Psoas muscle (tissue), 8 donors: ENCODE measurements around the gene BTBD17. TPM values are rescaled to one million over a fixed set of nuclear protein-coding genes. Genes with fewer than 3 reads are reported as not detected.
"Not testable (repeated sequence)": the region's sequence is repeated elsewhere in the genome, so short reads cannot be mapped to it uniquely, and the experiment has no call there.

Experiments used
- ATAC-seq, 4 donors: fragments of 200-7000 bp; cut with Tn5 transposase; one replicate each; pipeline ENCODE4 v1.9.1; 2020; ENCODE audit warnings: moderate library complexity in 3 of 4, mild to moderate bottlenecking in 2 of 4
- DNase-seq, 2 donors: peaks; one replicate each; pipeline ENCODE4 v3.0.0-alpha.2; 2020
- H3K27ac ChIP-seq: fragments of 200-600 bp; one replicate; pipeline ENCODE4 v1.8.0; 2022
- H3K27me3 ChIP-seq, 3 donors: fragments of 200-600 bp in 1 of 3; one replicate each; pipeline versions ENCODE4 v1.6.1 to v1.8.0; 2013 to 2022; ENCODE audit warnings: low read length in 2 of 3, mild to moderate bottlenecking in 2 of 3, moderate library complexity in 1 of 3; ENCODE audit not compliant: insufficient read depth in 3 of 3
- H3K36me3 ChIP-seq, 2 donors: fragments of 200-600 bp in 1 of 2; one replicate each; pipeline versions ENCODE4 v1.6.1 to v1.8.0; 2013 to 2022; ENCODE audit warnings: low read depth in 1 of 2, mild to moderate bottlenecking in 1 of 2, moderate library complexity in 1 of 2; ENCODE audit not compliant: insufficient read depth in 1 of 2
- H3K4me1 ChIP-seq: fragments of 200-600 bp; one replicate; pipeline ENCODE4 v1.8.0; 2022
- H3K4me3 ChIP-seq: fragments of 200-600 bp; one replicate; pipeline ENCODE4 v1.8.0; 2022; ENCODE audit warnings: mild to moderate bottlenecking
- H3K9me3 ChIP-seq: fragments of 200-600 bp; one replicate; pipeline ENCODE4 v1.8.0; 2022
- WGBS, 3 donors: extraction: QIAGEN DNeasy Blood & Tissue Kit; methylation state at CpG; one replicate each; pipeline versions ENCODE4 v1.1.6 to v1.1.7; 2013; 5-methylcytosine and 5-hydroxymethylcytosine counted together
- intact Hi-C, 2 donors: fragments of 100-400 bp; cut with DNase I; formaldehyde crosslinking; loops; one replicate each; pipeline versions ENCODE4 v1.11.0 to v1.14.2; 2022
- polyA plus RNA-seq, 3 donors: library from polyadenylated mRNA; stranded (reverse); fragments of 200-250 nt; gene quantifications; one replicate each; pipeline ENCODE4 v1.2.3, GENCODE V29; 2013
- total RNA-seq, 4 donors: library from RNA; stranded (reverse); fragmentation: NEBNext Ultra II Directional in 2 of 4; extraction: Animal tissue kit (Norgen Biotek cat#: 25700) in 2 of 4; gene quantifications; one replicate each; pipeline versions ENCODE4 v1.2.1 to v1.2.4, GENCODE V29; 2021 to 2023
- TF ChIP-seq, protein P1 (sequence below): fragments of 200-600 bp; IDR thresholded peaks from one replicate; pipeline ENCODE4 v1.8.0; 2022; ENCODE audit warnings: antibody characterized with exemption
- donor health status: healthy with polysubstance abuse.
- donor health status: DM: no; HTN: no; CAD: no; lungs with moderate emphysema.
- donor health status: Bipolar disorder and iron deficiency.
- donor health status: healthy.
- donor health status: DM: yes; HTN: yes; CAD: no.
- donor health status: DM: no; HTN: no; CAD: no.
- donor health status: DM: no; HTN: no; CAD: no.
- donor health status: DM: yes; HTN: yes; CAD: no.

Gene BTBD17
- total and polyA plus RNA-seq, 7 donors, result not detected

DNA sequence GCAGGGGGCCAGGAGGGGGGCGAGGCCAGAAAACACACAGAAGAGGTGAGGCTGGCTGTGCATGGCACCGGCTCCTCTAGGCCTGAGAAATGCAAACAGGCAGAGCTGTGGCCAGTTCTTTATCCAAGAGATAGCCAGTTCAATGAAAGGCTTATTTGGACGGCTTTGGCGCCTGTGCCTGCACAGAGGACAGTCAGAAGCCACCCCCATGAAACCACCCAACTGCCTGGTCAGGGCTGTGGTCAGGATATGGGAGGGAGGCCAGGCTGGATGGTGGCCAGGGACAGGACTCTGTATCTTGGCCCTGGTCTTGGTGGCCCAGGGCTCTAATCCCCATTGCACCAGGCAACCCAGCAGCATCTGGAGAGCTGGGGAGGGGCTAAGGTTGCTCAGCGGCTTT, 45.7 kb upstream of the BTBD17 start:
- Histone ChIP-seq H3K4me1 (peaks cover 15% of the 10 kb centered on the region), H3K27ac (peak overlapping the region; percentile 18), H3K9me3 (no peaks in the 10 kb centered on the region), H3K4me3 (no peak overlapping the region), H3K27me3 (no peaks in the 10 kb centered on the region), H3K36me3 (no peaks in the 10 kb centered on the region)
- DNase-seq (peak; percentile 34 to 58), ATAC-seq (peak; percentile 45 to 70 (median 64))
- intact Hi-C loops, result no loop called here
- WGBS, 3 donors, result 49 to 79% (median 58%) methylated on average over 5 of the region's 5 CpGs
- TF ChIP-seq, protein P1, sequence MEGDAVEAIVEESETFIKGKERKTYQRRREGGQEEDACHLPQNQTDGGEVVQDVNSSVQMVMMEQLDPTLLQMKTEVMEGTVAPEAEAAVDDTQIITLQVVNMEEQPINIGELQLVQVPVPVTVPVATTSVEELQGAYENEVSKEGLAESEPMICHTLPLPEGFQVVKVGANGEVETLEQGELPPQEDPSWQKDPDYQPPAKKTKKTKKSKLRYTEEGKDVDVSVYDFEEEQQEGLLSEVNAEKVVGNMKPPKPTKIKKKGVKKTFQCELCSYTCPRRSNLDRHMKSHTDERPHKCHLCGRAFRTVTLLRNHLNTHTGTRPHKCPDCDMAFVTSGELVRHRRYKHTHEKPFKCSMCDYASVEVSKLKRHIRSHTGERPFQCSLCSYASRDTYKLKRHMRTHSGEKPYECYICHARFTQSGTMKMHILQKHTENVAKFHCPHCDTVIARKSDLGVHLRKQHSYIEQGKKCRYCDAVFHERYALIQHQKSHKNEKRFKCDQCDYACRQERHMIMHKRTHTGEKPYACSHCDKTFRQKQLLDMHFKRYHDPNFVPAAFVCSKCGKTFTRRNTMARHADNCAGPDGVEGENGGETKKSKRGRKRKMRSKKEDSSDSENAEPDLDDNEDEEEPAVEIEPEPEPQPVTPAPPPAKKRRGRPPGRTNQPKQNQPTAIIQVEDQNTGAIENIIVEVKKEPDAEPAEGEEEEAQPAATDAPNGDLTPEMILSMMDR, result no peak

GRCh38 chr17:74405311-74405710, 43.6 kb upstream of the BTBD17 start:
- intact Hi-C loops, H3K36me3 ChIP-seq, H3K9me3 ChIP-seq, DNase-seq, H3K4me3 ChIP-seq, H3K27me3 ChIP-seq, ATAC-seq, H3K27ac ChIP-seq: not testable (repeated sequence)
- 90 to 99% (median 95%) methylated on average over 5 of the region's 5 CpGs for WGBS, 3 donors
- H3K4me1 ChIP-seq, result peaks cover 15% of the 10 kb centered on the region

GRCh38 chr17:74404789-74405188, 43.1 kb upstream of the BTBD17 start:
- Histone ChIP-seq H3K4me3 (no peak overlapping the region), H3K36me3 (no peaks in the 10 kb centered on the region), H3K9me3 (no peaks in the 10 kb centered on the region), H3K4me1 (peaks cover 15% of the 10 kb centered on the region), H3K27ac (no peak overlapping the region), H3K27me3 (no peaks in the 10 kb centered on the region)
- 73 to 89% (median 81%) methylated on average over 6 of the region's 6 CpGs for WGBS, 3 donors
- intact Hi-C loops, result no loop called here
- no peak for DNase-seq
- ATAC-seq, result no peak
- TF ChIP-seq, protein P1, result no peak

DNA sequence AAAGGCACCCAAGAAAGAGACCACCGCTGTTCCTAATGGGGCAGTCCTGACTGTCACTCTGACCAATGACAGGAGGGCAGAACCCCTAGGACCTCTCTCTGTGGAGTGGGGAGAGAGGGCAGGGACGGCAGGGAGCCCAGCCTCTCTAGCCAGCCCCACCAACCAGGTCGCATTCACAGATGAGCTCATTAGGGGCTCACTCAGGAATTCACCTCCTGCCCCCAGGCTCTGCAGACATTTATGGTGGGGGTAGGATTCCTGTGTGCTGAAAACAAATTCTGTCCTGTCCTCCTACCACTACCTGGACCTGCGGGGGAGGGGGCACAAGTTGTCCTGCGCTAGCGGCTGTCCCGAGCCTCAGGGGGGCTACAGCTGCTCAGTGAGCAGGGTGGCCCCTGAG, 42.5 kb upstream of the BTBD17 start:
- peak overlapping the region; percentile 1 for H3K27ac ChIP-seq
- peak in 1 of 4 donors; percentile 4 for ATAC-seq

DNA sequence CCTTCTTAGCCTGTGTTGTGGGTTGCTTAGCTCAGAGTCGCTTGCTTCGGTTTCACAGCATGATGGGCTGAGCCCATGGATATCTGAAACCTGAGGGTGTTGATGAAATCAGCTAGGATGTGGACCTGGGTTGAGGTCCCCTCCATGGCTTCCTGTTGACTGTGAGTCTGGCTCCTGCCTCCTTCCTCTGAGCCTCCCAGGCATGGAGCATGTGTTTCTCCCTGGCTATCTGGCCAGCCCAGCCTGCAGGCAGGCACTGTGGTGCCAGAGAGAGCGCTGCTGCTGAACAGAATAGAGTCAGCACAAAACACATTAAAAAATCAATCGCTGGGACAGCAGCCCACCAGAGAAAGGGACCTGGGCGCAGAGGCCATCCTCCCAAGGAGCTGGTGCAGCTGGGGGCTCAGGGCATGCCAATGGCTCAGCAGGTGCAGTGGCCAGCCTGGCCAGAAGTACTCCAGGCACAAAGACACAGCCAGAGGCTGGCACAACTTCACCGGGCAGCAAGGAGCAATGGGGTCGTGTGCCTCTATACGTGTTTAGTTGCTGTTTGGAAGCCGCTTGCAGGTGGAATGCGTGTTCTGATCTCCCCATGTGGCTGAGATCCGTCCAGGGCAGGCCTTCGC, 42.0 kb upstream of the BTBD17 start:
- Histone ChIP-seq H3K27me3 (no peaks in the 10 kb centered on the region), H3K4me1 (peaks cover 15% of the 10 kb centered on the region), H3K9me3 (no peaks in the 10 kb centered on the region), H3K36me3 (no peaks in the 10 kb centered on the region), H3K27ac (peak overlapping the region; percentile 1), H3K4me3 (no peak overlapping the region)
- ATAC-seq (peak in 3 of 4 donors; percentile 29 to 63 (median 54)), DNase-seq (no peak)
- TF ChIP-seq, protein P1, result no peak
- intact Hi-C loops, result no loop called here
- WGBS, 3 donors, result 33 to 45% (median 36%) methylated on average over 12 of the region's 12 CpGs

More for the DNA sequence above, 42.5 kb upstream of the BTBD17 start:
- TF ChIP-seq, protein P1, result no peak
- no peaks in the 10 kb centered on the region for H3K27me3 ChIP-seq
- 57 to 67% (median 62%) methylated on average over 7 of the region's 7 CpGs for WGBS, 3 donors
- DNase-seq, result no peak
- H3K4me1 ChIP-seq, result peaks cover 15% of the 10 kb centered on the region
- no peaks in the 10 kb centered on the region for H3K9me3 ChIP-seq
- no peaks in the 10 kb centered on the region for H3K36me3 ChIP-seq
- H3K4me3 ChIP-seq, result no peak overlapping the region
- intact Hi-C loops, result no loop called here
